GM19240 (cell line): ENCODE data around the gene NAXD.
"Not testable (repeated sequence)": the region's sequence is repeated elsewhere in the genome, so short reads cannot be mapped to it uniquely, and the experiment has no call there.

ENCODE experiments used
- DNase-seq: peaks from one replicate; pipeline ENCODE4 v3.0.0; 2011; ENCODE audit warnings: low spot score; ENCODE audit not compliant: insufficient read length

The NAXD gene

DNA sequence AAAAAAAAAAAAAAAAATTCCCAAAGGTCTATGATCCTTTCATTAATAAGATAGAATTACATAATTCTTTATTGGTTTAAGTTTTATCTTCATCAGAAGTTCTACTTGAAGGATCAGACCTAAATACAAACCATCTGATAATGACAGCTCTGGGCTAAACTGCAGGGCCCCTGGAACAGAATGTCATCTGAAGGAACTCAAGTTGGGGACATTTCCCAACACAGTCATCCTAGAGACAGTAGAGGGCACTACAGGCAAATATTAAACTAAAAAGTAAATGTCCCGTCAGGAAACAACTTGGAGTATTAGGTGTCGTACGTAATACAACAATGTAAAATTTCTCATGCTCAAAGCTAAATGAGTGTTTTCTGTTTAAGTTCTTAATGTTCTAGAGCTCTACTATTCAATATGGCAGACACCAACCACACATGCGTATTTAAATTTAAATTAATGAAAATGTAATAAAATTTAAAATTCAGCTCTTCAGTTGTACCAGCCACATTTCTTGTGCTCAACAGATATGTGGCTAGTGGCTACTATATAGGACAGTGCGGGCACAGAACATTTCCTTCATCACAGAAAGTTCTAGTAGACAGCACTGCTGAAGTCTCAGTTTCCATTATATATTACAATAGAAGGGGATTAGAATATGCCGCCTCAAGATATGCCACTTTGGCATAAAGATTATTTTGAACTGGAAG is 21.8 kb upstream of the NAXD start:
- peak; percentile 61 for DNase-seq

- DNase-seq = no peak
These were observed 18.2 kb upstream of the NAXD start for GRCh38 chr13:110597041-110597689.

GRCh38 chr13:110600261-110600819 is 15.0 kb upstream of the NAXD start:
- DNase-seq = no peak

GRCh38 chr13:110600980-110601379 is 14.4 kb upstream of the NAXD start:
- no peak for DNase-seq

GRCh38 chr13:110605132-110605531 is 10.2 kb upstream of the NAXD start:
- no peak for DNase-seq

DNA sequence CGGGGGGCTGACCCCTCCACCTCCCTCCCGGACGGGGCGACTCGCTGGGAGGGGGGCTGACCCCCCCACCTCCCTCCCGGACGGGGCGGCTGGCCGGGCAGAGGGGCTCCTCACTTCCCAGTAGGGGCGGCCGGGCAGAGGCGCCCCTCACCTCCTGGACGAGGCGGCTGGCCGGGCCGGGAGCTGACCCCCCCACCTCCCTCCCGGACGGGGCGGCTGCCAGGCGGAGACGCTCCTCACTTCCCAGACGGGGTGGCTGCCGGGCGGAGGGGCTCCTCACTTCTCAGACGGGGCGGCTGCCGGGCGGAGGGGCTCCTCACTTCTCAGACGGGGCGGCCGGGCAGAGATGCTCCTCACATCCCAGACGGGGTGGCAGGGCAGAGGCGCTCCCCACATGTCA is 9.1 kb upstream of the NAXD start:
- not testable (repeated sequence) for DNase-seq

- DNase-seq = no peak
These were observed 7.6 kb upstream of the NAXD start for GRCh38 chr13:110607675-110608224.

GRCh38 chr13:110610955-110611595 is 4.3 kb upstream of the NAXD start:
- DNase-seq = peak; percentile 56

- DNase-seq = no peak
These were observed 382 bp upstream of the NAXD start for GRCh38 chr13:110615005-110615321.

GRCh38 chr13:110616103-110617101 is 1.1 kb downstream of the NAXD start:
- no peak for DNase-seq

DNA sequence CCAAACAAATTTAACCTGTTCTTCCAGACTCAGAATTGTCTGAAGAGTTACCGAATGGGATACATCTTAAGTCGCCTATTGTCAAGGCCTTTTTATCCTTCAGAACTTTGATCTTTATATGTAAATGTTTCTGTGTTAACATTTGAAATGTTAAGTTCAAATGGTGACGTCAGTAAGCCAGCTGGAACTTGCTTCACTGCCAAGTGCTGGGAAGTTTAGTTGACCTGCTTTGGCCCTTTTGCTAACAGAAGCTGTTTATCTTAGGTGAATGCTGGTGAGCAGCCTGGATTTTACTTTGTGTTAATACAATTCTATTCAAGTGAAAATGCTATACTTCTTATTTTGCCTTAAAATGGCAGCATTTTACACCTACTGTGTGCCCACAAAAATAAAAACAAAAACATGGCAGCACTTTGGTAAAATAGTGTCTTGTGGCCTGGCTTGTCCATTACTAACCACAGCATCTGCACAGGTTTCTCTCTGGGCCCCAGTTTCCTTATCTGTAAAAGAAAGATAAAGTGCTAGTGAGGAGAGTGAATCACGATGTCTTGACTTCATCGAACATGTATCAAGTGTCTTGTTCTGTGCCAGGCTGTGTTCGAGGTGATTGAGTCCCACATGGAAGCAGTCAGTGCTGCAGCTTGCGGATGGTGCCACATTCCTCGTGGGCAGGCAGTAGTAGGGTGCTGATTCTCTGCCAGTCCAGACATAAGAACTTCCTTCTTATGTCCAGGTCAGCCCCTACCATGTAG is 2.2 kb downstream of the NAXD start:
- DNase-seq = no peak

- DNase-seq = no peak
These were observed 2.8 kb downstream of the NAXD start for GRCh38 chr13:110618167-110618566.

DNA sequence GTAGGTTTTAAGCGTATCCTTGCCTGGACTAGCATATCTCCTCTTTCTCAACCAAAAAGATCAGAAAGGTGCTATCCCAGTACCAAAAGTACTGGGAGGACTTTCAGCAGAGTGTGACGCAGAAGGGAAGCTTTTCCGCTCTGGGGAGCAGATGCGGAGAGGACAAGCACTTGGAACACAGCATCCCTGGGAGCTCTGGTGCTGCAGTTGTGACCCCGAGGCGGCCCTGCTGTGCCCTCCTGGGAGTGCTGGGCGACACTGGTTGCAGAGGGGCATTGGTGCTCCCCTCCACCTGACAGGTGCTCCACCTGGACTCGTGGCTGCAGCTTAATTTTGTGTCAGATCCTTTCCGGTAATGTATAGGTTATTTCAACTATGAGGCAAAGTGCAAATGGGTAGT is 3.4 kb downstream of the NAXD start:
- DNase-seq = no peak

GRCh38 chr13:110620596-110620995 is 5.3 kb downstream of the NAXD start:
- DNase-seq = no peak

DNA sequence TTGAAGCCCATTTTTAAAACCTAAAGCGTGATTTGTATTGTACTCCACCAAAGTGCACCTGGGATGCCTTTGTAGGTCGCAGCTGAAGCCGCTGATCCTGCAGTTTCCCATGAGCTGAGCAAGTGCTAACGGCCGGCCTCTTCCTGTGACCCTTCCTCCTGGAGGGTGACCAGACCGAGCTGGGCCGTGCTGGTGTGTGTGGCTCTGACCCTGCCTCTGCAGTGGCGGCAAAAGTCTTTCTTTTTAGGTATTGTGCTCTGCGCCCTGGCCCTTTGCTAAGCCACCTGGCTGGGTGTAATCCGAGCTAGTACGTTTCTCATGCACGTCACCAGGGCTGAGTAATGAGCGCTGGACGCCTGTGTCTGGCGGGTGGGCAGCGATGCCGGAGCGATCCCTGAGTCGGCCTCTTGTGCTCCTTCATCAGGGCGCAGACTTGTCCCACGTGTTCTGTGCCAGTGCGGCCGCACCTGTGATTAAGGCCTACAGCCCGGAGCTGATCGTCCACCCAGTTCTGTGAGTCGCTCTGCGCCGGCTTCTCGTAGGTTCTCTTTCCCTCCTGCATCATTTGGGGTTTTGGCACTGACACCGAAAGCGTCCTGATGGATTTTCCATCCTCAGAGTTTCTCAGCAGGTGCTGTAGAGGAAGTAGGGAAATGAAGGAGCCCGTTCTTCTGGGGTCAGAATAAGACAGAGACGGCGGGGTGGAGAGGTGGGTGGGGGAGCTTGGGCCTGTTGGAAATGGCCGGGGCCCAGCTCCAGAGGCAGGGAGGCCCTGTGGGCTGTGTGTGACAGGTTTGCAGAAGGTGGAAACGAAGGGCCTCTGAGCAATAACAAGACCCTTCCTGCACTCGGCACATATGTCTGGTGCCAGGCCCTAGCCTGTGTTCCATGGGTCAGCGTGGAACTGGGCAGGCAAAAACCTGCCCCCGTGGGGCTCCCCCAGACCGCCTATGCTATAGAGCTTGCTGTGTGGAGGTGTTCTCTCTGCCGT is 9.7 kb downstream of the NAXD start:
- no peak for DNase-seq

- DNase-seq = no peak
These were observed 10.5 kb downstream of the NAXD start for GRCh38 chr13:110625771-110626321.

DNA sequence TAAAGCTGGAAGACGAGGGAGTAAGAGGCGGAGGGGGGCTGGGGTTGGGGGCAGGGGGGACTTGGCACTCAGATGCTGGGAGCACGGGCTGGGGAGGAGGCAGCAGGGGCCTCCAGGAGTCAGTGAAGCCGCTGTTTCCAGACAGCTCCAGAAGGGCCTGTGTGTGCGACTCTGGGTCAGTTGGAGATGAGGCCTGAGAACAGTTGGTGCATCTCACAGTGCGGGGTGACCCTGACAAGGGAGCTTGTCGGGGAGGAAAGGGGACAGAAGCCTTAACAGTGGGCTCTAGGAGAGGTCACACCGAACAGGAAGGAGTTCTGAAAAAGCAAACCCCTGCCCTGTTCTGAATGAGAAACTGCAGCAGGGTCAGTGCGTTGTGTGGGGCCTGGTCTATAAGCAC is 11.2 kb downstream of the NAXD start:
- DNase-seq = no peak

GRCh38 chr13:110627351-110627750 is 12.0 kb downstream of the NAXD start:
- no peak for DNase-seq
